Type B pancreatic cell (in vitro differentiated cells): Measurements from ENCODE around the gene MAOA. TPM values are rescaled to one million over a fixed set of nuclear protein-coding genes. Genes with fewer than 3 reads are reported as not detected.

Experiments
- DNase-seq: peaks from one replicate; pipeline ENCODE4 v3.0.0; 2021; ENCODE audit warnings: mixed read lengths; ENCODE audit not compliant: unreplicated experiment; ENCODE audit errors: extremely low spot score
- H3K27ac Mint-ChIP-seq: 2 replicates; pipeline ENCODE4 v1.8.0; 2021; ENCODE audit warnings: mild to moderate bottlenecking, mixed read lengths
- H3K27me3 Mint-ChIP-seq: 2 replicates; pipeline ENCODE4 v1.8.0; 2021; ENCODE audit warnings: mixed read lengths
- H3K36me3 Mint-ChIP-seq: 2 replicates; pipeline ENCODE4 v1.8.0; 2021; ENCODE audit warnings: mixed read lengths
- H3K4me1 Mint-ChIP-seq: one replicate; pipeline ENCODE4 v1.8.0; 2021; ENCODE audit warnings: mixed read lengths; ENCODE audit not compliant: unreplicated experiment
- H3K4me3 Mint-ChIP-seq: 2 replicates; pipeline ENCODE4 v1.8.0; 2021; ENCODE audit warnings: mild to moderate bottlenecking, mixed read lengths
- H3K9me3 Mint-ChIP-seq: 2 replicates; pipeline ENCODE4 v1.8.0; 2021; ENCODE audit warnings: mixed read lengths
- total RNA-seq: library from RNA; stranded (reverse); gene quantifications from 2 replicates; pipeline ENCODE4 v1.2.1, GENCODE V29; 2021; ENCODE audit warnings: low replicate concordance
- TF ChIP-seq, protein P1 (sequence below): fragments of 200-600 bp; sonication (generic); conservative IDR thresholded peaks from 2 replicates; pipeline ENCODE4 v1.5.0; 2021; ENCODE audit warnings: antibody characterized with exemption, mild to moderate bottlenecking

Gene MAOA
- total RNA-seq, 1 donor from 2014 or later, result 18.9 TPM

DNA sequence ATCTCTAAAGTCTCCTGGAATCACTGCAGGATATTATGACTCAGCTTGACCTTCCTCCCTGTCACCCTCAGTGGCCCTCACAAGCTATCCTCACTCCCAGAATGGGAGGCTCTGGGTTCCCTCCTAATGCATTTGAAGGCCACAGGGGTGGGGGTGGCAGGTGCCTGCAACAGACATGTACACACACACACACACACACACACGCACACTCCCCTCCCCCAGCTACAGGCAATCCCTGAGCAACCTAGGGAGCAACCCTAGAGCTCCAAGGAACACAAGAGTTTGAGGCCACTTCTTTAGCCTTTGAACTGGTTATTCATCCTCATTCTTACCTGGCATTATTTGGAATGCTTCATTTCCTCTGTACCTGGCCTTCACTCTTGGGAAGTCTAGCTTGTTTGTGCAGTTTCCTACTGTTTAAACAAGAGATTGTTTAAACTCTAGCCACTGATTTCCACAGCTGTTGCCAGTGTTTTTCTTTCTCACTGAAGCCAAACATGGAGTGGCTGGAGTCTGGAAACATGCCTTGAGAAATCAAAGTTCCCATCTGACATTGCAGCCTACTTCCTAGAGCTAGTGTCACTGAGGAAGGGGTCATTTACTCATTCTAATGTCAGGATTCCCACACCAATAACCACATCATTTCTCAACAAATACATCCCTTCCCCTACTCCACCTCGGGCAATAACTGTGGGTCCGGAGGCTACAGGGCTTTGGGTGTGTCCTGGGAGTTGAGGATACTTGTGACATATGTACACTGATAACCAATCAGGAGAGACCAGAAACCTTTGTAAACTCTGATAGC lies 37.7 kb downstream of the MAOA start:
- Mint-ChIP-seq H3K27ac (no peak overlapping the region), H3K27me3 (no peaks in the 10 kb centered on the region), H3K4me1 (peaks cover 6% of the 10 kb centered on the region), H3K36me3 (no peaks in the 10 kb centered on the region), H3K4me3 (no peak overlapping the region), H3K9me3 (no peaks in the 10 kb centered on the region)
- no peak for DNase-seq
- TF ChIP-seq, protein P1, sequence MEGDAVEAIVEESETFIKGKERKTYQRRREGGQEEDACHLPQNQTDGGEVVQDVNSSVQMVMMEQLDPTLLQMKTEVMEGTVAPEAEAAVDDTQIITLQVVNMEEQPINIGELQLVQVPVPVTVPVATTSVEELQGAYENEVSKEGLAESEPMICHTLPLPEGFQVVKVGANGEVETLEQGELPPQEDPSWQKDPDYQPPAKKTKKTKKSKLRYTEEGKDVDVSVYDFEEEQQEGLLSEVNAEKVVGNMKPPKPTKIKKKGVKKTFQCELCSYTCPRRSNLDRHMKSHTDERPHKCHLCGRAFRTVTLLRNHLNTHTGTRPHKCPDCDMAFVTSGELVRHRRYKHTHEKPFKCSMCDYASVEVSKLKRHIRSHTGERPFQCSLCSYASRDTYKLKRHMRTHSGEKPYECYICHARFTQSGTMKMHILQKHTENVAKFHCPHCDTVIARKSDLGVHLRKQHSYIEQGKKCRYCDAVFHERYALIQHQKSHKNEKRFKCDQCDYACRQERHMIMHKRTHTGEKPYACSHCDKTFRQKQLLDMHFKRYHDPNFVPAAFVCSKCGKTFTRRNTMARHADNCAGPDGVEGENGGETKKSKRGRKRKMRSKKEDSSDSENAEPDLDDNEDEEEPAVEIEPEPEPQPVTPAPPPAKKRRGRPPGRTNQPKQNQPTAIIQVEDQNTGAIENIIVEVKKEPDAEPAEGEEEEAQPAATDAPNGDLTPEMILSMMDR, result no peak

DNA sequence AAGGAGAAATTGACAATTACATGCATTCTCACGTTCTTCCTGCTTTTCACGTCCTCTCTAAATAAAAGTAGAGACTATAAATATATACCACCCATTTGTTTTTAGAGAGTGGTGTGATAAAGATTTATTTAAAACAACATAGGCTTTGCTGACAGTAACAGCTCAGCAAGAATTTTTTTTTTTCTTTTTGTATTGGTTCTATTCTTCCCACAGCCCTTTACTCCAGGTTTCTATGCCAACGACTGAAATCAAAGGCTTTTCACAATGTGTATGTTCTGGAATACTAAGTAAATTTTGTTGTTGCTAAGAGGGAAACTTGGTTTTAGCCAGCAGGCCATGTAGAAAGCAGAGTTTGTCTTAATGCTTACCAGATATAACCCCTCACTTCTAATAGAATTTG lies 43.4 kb downstream of the MAOA start:
- TF ChIP-seq, protein P1, result no peak
- DNase-seq, result no peak
- Mint-ChIP-seq H3K36me3 (no peaks in the 10 kb centered on the region), H3K4me3 (no peak overlapping the region), H3K27ac (no peak overlapping the region), H3K4me1 (peaks cover 6% of the 10 kb centered on the region), H3K27me3 (no peaks in the 10 kb centered on the region), H3K9me3 (no peaks in the 10 kb centered on the region)

DNA sequence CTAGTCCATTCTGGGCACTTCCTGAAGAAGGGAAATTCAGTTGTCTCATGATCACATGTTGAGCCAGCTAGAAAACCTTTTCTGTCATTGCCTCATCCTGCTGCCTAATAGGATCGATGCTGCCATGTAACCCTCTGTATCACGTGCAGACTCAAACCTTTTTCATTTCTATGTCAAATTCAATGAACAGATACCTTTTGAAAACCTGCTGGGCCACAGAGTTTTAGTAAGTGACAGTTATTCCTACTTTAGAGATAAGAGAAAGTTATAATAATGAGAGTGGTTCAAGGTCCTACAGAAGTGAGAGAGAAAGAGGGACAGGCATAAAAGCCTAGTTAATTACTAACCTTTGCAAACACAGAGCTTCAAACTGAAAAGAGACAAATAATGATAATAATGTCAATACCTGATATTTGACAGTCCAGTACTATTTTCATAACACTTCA lies 46.0 kb downstream of the MAOA start:
- DNase-seq, result no peak
- peak overlapping the region; percentile 23 for H3K27ac Mint-ChIP-seq
- no peaks in the 10 kb centered on the region for H3K36me3 Mint-ChIP-seq
- H3K4me3 Mint-ChIP-seq, result peak overlapping the region; percentile 11
- TF ChIP-seq, protein P1, result no peak
- peaks cover 6% of the 10 kb centered on the region for H3K4me1 Mint-ChIP-seq
- no peaks in the 10 kb centered on the region for H3K27me3 Mint-ChIP-seq
- H3K9me3 Mint-ChIP-seq, result no peaks in the 10 kb centered on the region

DNA sequence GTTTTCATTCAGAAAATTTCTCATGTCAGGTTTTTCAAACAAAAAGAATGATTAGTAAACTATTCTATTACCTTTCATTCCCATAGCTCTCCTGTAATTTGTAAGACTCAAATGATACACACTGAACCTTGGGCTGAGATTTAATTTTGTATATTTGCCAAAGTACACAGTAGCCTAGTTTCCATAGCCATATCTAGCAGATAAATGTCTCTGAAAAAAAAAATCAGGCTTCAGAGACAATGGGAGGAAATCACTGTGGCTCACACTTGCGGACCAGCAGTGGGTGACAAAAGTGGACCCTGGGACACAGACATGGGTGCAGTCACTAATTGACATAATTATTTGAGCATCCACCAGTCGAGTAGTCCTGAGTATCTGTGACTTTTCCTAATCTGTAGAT lies 46.6 kb downstream of the MAOA start:
- DNase-seq, result no peak
- H3K4me3 Mint-ChIP-seq, result no peak overlapping the region
- peak overlapping the region; percentile 23 for H3K27ac Mint-ChIP-seq
- H3K9me3 Mint-ChIP-seq, result no peaks in the 10 kb centered on the region
- H3K4me1 Mint-ChIP-seq, result peaks cover 6% of the 10 kb centered on the region
- TF ChIP-seq, protein P1, result no peak
- no peaks in the 10 kb centered on the region for H3K36me3 Mint-ChIP-seq
- no peaks in the 10 kb centered on the region for H3K27me3 Mint-ChIP-seq

DNA sequence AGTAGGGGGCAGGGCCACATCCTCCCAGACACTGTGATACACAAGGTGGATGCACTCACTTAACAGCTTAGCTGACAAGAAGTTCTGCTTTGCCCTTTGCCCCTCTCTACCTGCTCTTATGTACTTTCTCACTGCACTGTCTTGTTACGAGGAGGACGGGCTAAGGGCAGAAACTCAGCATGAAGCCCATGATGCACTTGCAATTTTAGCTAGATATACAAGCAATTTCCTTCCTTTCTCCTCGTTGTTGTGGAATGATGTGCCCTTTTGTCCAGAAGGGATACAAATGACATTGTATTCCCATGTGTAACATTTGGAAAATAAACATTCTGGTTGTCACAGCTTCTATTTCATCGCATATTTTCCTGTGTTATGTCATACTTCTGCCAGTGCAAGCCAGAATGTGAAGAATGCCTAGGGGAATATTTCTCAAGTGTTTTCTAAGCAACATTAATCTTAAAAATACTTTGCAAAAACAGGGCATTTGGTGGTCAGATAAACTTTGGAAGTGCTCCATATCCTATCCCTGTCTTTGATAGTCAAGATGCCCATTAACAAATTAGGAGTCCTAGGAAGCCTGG lies 47.2 kb downstream of the MAOA start:
- Mint-ChIP-seq H3K9me3 (no peaks in the 10 kb centered on the region), H3K4me1 (peaks cover 6% of the 10 kb centered on the region), H3K27me3 (no peaks in the 10 kb centered on the region), H3K27ac (peak overlapping the region; percentile 52), H3K4me3 (peak overlapping the region; percentile 29), H3K36me3 (no peaks in the 10 kb centered on the region)
- no peak for DNase-seq
- TF ChIP-seq, protein P1, result no peak
